ENCODE results near the gene ST6GALNAC3. TPM values are rescaled to one million over a fixed set of nuclear protein-coding genes. Genes with fewer than 3 reads are reported as not detected.

Gene ST6GALNAC3
- total RNA-seq, 1 experiment from 2014 or later: 2.2 TPM

DNA sequence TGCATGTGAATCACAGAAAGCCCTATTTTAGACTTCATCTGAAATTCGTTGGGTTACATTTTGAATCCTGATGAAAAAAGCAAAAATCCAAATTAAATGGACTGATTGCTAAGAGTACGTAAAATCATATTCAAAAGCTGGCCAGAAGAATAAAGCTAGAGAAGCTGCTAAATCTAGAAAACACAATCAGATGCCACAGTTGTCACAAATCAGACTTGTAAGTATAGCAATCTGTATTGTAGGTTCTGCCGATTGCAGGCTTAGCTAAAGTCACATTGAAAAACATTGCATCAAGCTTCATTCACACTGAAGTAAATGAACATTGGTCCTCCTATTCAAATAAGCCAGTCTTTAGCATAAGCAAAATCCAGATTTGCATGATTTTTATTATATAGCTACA lies 557.6 kb downstream of the ST6GALNAC3 start:
- Histone ChIP-seq H3K4me1 (ENCODE audit: control insufficient read depth in 1 of 2, insufficient read depth in 2 of 2, low read length in 2 of 2) (no peaks in the 10 kb centered on the region), H3K4me3 (replicated peaks in 1 of 2; ENCODE audit: low read depth in 1 of 2, low read length in 2 of 2) (no peak overlapping the region), H3K79me2 (ENCODE audit: insufficient read depth, low read length) (no peaks in the 10 kb centered on the region), H3K9me2 (ENCODE audit: insufficient read depth) (no peaks in the 10 kb centered on the region), H3K9ac (ENCODE audit: low read length) (no peak overlapping the region), H3K27me3 (ENCODE audit: insufficient read depth, low read length) (no peaks in the 10 kb centered on the region), H3K4me2 (ENCODE audit: low read length) (no peak overlapping the region), H2AFZ (ENCODE audit: low read depth, low read length, poor library complexity, severe bottlenecking) (no peak overlapping the region), H4K20me1 (ENCODE audit: insufficient read depth) (no peaks in the 10 kb centered on the region), H3K36me3 (ENCODE audit: control insufficient read depth in 1 of 2, insufficient read depth in 2 of 2, low read length in 2 of 2) (no peaks in the 10 kb centered on the region), H3K9me3 (ENCODE audit: control insufficient read depth in 1 of 2, insufficient read depth in 1 of 2, low read depth in 1 of 2, low read length in 2 of 2) (no peaks in the 10 kb centered on the region), H3K27ac (ENCODE audit: low read depth, low read length) (no peak overlapping the region)
- DNase-seq (ENCODE audit: low read depth, low spot score) (no peak), ATAC-seq (no peak)
- TF ChIP-seq SP1 (IDR thresholded peaks at IDR 0.05; ENCODE audit: low read depth): no peak
- no peak for TF ChIP-seq POLR2A (IDR thresholded peaks at IDR 0.05; ENCODE audit: borderline replicate concordance, extremely low read depth, insufficient read depth, insufficient read length)
- no peak for TF ChIP-seq JUND (IDR thresholded peaks at IDR 0.05)
- no peak for TF ChIP-seq EZH2 (IDR thresholded peaks at IDR 0.05)
- TF ChIP-seq EGR1 (IDR thresholded peaks at IDR 0.05; ENCODE audit: low read depth): no peak
- no peak for TF ChIP-seq FOSL1 (IDR thresholded peaks at IDR 0.05; ENCODE audit: low read depth)
- no peak for TF ChIP-seq SIN3A (IDR thresholded peaks at IDR 0.05; ENCODE audit: low read depth)
- TF ChIP-seq, protein P1, sequence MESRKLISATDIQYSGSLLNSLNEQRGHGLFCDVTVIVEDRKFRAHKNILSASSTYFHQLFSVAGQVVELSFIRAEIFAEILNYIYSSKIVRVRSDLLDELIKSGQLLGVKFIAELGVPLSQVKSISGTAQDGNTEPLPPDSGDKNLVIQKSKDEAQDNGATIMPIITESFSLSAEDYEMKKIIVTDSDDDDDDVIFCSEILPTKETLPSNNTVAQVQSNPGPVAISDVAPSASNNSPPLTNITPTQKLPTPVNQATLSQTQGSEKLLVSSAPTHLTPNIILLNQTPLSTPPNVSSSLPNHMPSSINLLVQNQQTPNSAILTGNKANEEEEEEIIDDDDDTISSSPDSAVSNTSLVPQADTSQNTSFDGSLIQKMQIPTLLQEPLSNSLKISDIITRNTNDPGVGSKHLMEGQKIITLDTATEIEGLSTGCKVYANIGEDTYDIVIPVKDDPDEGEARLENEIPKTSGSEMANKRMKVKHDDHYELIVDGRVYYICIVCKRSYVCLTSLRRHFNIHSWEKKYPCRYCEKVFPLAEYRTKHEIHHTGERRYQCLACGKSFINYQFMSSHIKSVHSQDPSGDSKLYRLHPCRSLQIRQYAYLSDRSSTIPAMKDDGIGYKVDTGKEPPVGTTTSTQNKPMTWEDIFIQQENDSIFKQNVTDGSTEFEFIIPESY (IDR thresholded peaks at IDR 0.05; ENCODE audit: extremely low read depth, insufficient replicate concordance, low read length): no peak
- no peak for TF ChIP-seq ELF1 (IDR thresholded peaks at IDR 0.05; ENCODE audit: borderline replicate concordance, low read depth)
- TF ChIP-seq EZH2phosphoT487 (IDR thresholded peaks at IDR 0.05; ENCODE audit: borderline replicate concordance): no peak
- BruUV-seq (replicated peaks): no TSS peak
- ChIA-PET POLR2A (no interaction called here), RAD21 (ENCODE audit: low non-redundant PET in 1 of 2, low total read pairs in 2 of 2, uncharacterized antibody in 2 of 2, unreplicated experiment in 2 of 2) (no interaction called here), CTCF (no interaction called here)
- intact Hi-C loops (cut with micrococcal nuclease): no loop called here

DNA sequence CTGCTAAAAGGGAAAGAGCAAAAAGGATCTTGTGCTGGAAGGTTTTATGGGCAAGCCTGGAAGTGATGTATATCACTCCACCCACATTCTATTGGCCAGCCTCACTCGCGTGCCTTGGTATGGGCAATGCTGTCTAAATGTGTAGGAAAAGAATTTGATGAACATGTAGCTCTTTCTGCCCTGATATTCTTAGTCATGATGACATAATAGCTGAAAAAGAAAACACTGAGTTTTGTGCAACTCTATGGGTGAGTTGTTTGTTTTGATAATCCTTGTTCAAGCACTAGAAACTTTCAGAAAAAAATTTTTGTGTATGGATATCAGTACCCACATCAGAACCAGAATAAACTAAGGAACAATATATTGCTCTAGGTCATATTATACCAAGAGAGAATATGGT lies 561.2 kb downstream of the ST6GALNAC3 start:
- no peaks in the 10 kb centered on the region for H3K9me2 ChIP-seq (ENCODE audit: insufficient read depth)

More for the DNA sequence above, 561.2 kb downstream of the ST6GALNAC3 start:
- Histone ChIP-seq H3K9me3 (ENCODE audit: control insufficient read depth in 1 of 2, insufficient read depth in 1 of 2, low read depth in 1 of 2, low read length in 2 of 2) (no peaks in the 10 kb centered on the region), H3K36me3 (ENCODE audit: control insufficient read depth in 1 of 2, insufficient read depth in 2 of 2, low read length in 2 of 2) (no peaks in the 10 kb centered on the region), H2AFZ (ENCODE audit: low read depth, low read length, poor library complexity, severe bottlenecking) (no peak overlapping the region), H3K27me3 (ENCODE audit: insufficient read depth, low read length) (no peaks in the 10 kb centered on the region), H3K4me3 (replicated peaks in 1 of 2; ENCODE audit: low read depth in 1 of 2, low read length in 2 of 2) (no peak overlapping the region), H3K4me1 (ENCODE audit: control insufficient read depth in 1 of 2, insufficient read depth in 2 of 2, low read length in 2 of 2) (no peaks in the 10 kb centered on the region), H3K79me2 (ENCODE audit: insufficient read depth, low read length) (no peaks in the 10 kb centered on the region), H3K9ac (ENCODE audit: low read length) (no peak overlapping the region), H3K4me2 (ENCODE audit: low read length) (no peak overlapping the region), H4K20me1 (ENCODE audit: insufficient read depth) (no peaks in the 10 kb centered on the region), H3K27ac (ENCODE audit: low read depth, low read length) (no peak overlapping the region)
- CTCF ChIA-PET: no interaction called here
- RAD21 ChIA-PET (ENCODE audit: low non-redundant PET in 1 of 2, low total read pairs in 2 of 2, uncharacterized antibody in 2 of 2, unreplicated experiment in 2 of 2): no interaction called here
- ATAC-seq (no peak), DNase-seq (ENCODE audit: low read depth, low spot score) (no peak)
- POLR2A ChIA-PET: interaction anchor here (0.6 kb wide), 1 partner anchor 257 kb away, joined by 3 read pairs; no protein-coding TSS in a partner anchor
- BruUV-seq (replicated peaks): no TSS peak
- intact Hi-C loops (cut with micrococcal nuclease): no loop called here
- TF ChIP-seq, protein P2, sequence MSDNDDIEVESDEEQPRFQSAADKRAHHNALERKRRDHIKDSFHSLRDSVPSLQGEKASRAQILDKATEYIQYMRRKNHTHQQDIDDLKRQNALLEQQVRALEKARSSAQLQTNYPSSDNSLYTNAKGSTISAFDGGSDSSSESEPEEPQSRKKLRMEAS (IDR thresholded peaks at IDR 0.05): no peak
- TF ChIP-seq EZH2 (IDR thresholded peaks at IDR 0.05): no peak
- TF ChIP-seq JUND (IDR thresholded peaks at IDR 0.05): no peak
- TF ChIP-seq EGR1 (IDR thresholded peaks at IDR 0.05; ENCODE audit: low read depth): no peak
- TF ChIP-seq EZH2phosphoT487 (IDR thresholded peaks at IDR 0.05; ENCODE audit: borderline replicate concordance): no peak
- no peak for TF ChIP-seq CBX3 (IDR thresholded peaks at IDR 0.05; ENCODE audit: low read depth)

Data from HCT116 (cell line).